Endothelial cell of umbilical vein (primary cell): ENCODE data around the gene ENKUR. TPM values are rescaled to one million over a fixed set of nuclear protein-coding genes. Genes with fewer than 3 reads are reported as not detected.

Source experiments
- BruUV-seq: library from RNA; stranded (reverse); fragments of 400-500 nt; replicated peaks from 2 replicates; lab custom pipeline; 2021; lab: Mats Ljungman, UMichigan
- CTCF ChIA-PET: fragments of 300-600, 350-600 bp; sonication (Branson Sonifier 250); formaldehyde crosslinking; loops from one replicate; lab custom pipeline; 2021; ENCODE audit warnings: antibody characterized with exemption, inconsistent platforms; lab: Charles Lee
- POLR2A ChIA-PET: fragments of 300-600, 350-600 bp; sonication (Branson Sonifier 250); formaldehyde crosslinking; loops from one replicate; lab custom pipeline; 2021; ENCODE audit warnings: antibody characterized with exemption, inconsistent platforms; lab: Charles Lee
- DNase-seq: peaks from one replicate; pipeline ENCODE4 v3.0.0-alpha.2; 2011; ENCODE audit warnings: low read depth, low spot score
- FAIRE-seq: peaks from 2 replicates; lab custom pipeline; 2011; peaks lifted over from hg19 to GRCh38; lab: Jason Lieb, UNC
- H2AFZ ChIP-seq: 2 replicates; pipeline ENCODE4 v1.6.0; 2012; ENCODE audit warnings: low read depth, low read length, control low read depth, inconsistent platforms
- H3K27ac ChIP-seq: 2 replicates; pipeline ENCODE4 v1.5.1; 2011; ENCODE audit warnings: low read depth, mild to moderate bottlenecking, control low read depth, low read length, moderate library complexity; ENCODE audit not compliant: insufficient read depth
- H3K27me3 ChIP-seq, 2 experiments: 2 replicates each; pipeline versions ENCODE4 v1.6.0 to v1.6.1; 2011; ENCODE audit warnings: low read length in 2 of 2, mixed read lengths in 1 of 2; ENCODE audit not compliant: control insufficient read depth in 2 of 2, insufficient read depth in 2 of 2
- H3K36me3 ChIP-seq, 2 experiments: 2 replicates in 1 of 2; 3 replicates in 1 of 2; pipeline ENCODE4 v1.5.1; 2011; ENCODE audit warnings: low read length in 2 of 2, mild to moderate bottlenecking in 1 of 2, moderate library complexity in 1 of 2; ENCODE audit not compliant: control insufficient read depth in 2 of 2, insufficient read depth in 2 of 2; ENCODE audit errors: extremely low read depth in 1 of 2
- H3K4me1 ChIP-seq: 3 replicates; pipeline ENCODE4 v1.5.1; 2011; ENCODE audit warnings: mild to moderate bottlenecking, low read length; ENCODE audit not compliant: control insufficient read depth, insufficient read depth; ENCODE audit errors: extremely low read depth
- H3K4me2 ChIP-seq: 2 replicates; pipeline ENCODE4 v1.6.1; 2011; ENCODE audit warnings: low read length, control low read depth, mixed read lengths; ENCODE audit not compliant: insufficient read depth
- H3K4me3 ChIP-seq, 3 experiments: fragments of 200-600 bp in 1 of 3; sonication (generic), shearing (Covaris generic) in 1 of 3; replicated peaks in 1 of 3; 2 replicates each; pipeline ENCODE4 v1.5.1; 2011 to 2016; ENCODE audit warnings: control low read depth in 3 of 3, low read length in 3 of 3, mild to moderate bottlenecking in 2 of 3, inconsistent platforms in 1 of 3, low read depth in 1 of 3, moderate library complexity in 1 of 3; ENCODE audit not compliant: insufficient read depth in 1 of 3
- H3K79me2 ChIP-seq: 2 replicates; pipeline ENCODE4 v1.6.0; 2012; ENCODE audit warnings: low read length, inconsistent platforms; ENCODE audit not compliant: control insufficient read depth, insufficient read depth
- H3K9ac ChIP-seq: replicated peaks from 2 replicates; pipeline ENCODE3; 2011; ENCODE audit warnings: low read length, control low read depth; ENCODE audit not compliant: insufficient read depth; ENCODE audit errors: extremely low read depth
- H3K9me1 ChIP-seq: replicated peaks from 3 replicates; pipeline ENCODE4 v1.6.0; 2011; ENCODE audit warnings: mild to moderate bottlenecking, low read length; ENCODE audit not compliant: control insufficient read depth, insufficient read depth; ENCODE audit errors: extremely low read depth
- H3K9me3 ChIP-seq: replicated peaks from 2 replicates; pipeline ENCODE4 v1.5.1; 2012; ENCODE audit warnings: low read length, inconsistent platforms; ENCODE audit not compliant: control insufficient read depth, insufficient read depth
- H4K20me1 ChIP-seq: replicated peaks from 2 replicates; pipeline ENCODE3; 2011; ENCODE audit warnings: mild to moderate bottlenecking, low read length; ENCODE audit not compliant: control insufficient read depth, insufficient read depth; ENCODE audit errors: extremely low read depth
- EZH2 ChIP-seq: IDR thresholded peaks from 2 replicates; pipeline ENCODE4 v1.6.1; 2012; ENCODE audit warnings: borderline replicate concordance, low read depth, mild to moderate bottlenecking, moderate library complexity, low read length, inconsistent platforms; ENCODE audit not compliant: severe bottlenecking
- FOS ChIP-seq: IDR thresholded peaks from 2 replicates; pipeline ENCODE4 v1.6.1; 2011; ENCODE audit warnings: mild to moderate bottlenecking, low read length, moderate library complexity, borderline replicate concordance; ENCODE audit not compliant: insufficient read depth
- GATA2 ChIP-seq: IDR thresholded peaks from 2 replicates; pipeline ENCODE4 v1.7.0; 2011; ENCODE audit warnings: low read depth, mild to moderate bottlenecking, moderate library complexity, mixed read lengths, low read length; ENCODE audit not compliant: insufficient read length, insufficient read depth
- JUN ChIP-seq: IDR thresholded peaks from 2 replicates; pipeline ENCODE4 v1.6.1; 2011; ENCODE audit warnings: borderline replicate concordance, low read depth; ENCODE audit not compliant: insufficient read length, insufficient read depth
- MAX ChIP-seq: IDR thresholded peaks from 2 replicates; pipeline ENCODE4 v1.6.1; 2011; ENCODE audit not compliant: insufficient read depth, insufficient read length
- MYC ChIP-seq: IDR thresholded peaks from one replicate; pipeline ENCODE4 v1.6.1; 2011; ENCODE audit warnings: mild to moderate bottlenecking, low read depth, low read length
- POLR2A ChIP-seq: IDR thresholded peaks from 2 replicates; pipeline ENCODE4 v1.6.1; 2012; ENCODE audit warnings: low read depth, mild to moderate bottlenecking, control low read depth, low read length
- POLR2AphosphoS5 ChIP-seq: IDR thresholded peaks from 2 replicates; pipeline ENCODE4 v1.6.1; 2012; ENCODE audit warnings: low read depth, mild to moderate bottlenecking, control low read depth, low read length, moderate library complexity; ENCODE audit not compliant: insufficient read depth
- dilution Hi-C: fragments of 300-500 bp; cut with MboI; formaldehyde crosslinking; loops from one replicate; pipeline ENCODE4 v1.15.0; 2019; ENCODE audit warnings: low sequenced_read_pairs; ENCODE audit not compliant: extremely low pct_ligation_motif_present
- intact Hi-C: fragments of 100-400 bp; cut with micrococcal nuclease; formaldehyde crosslinking; loops from one replicate; pipeline ENCODE4 v1.10.0; 2022
- polyA plus RNA-seq, 4 experiments: library from polyadenylated mRNA; depleted of rRNA in 3 of 4; stranded (reverse) in 3 of 4; unstranded in 1 of 4; fragments of >200 nt; gene quantifications; 2 replicates each; pipeline versions ENCODE4 v1.2.1 to v1.2.3, GENCODE V29; 2011 to 2012; ENCODE audit warnings: missing spikeins in 1 of 4
- total RNA-seq: library from RNA; stranded (reverse); gene quantifications from 2 replicates; pipeline ENCODE4 v1.2.3, GENCODE V29; 2021
- TF ChIP-seq, protein P1 (sequence below), 2 donors: IDR thresholded peaks; 1 replicate in 1 of 2; 2 replicates in 1 of 2; pipeline ENCODE4 v1.5.1; 2011; ENCODE audit warnings: low read length in 2 of 2, mild to moderate bottlenecking in 2 of 2, moderate library complexity in 2 of 2, control low read depth in 1 of 2, inconsistent platforms in 1 of 2, low read depth in 1 of 2; ENCODE audit not compliant: insufficient read depth in 1 of 2; ENCODE audit errors: extremely low read depth in 1 of 2

The ENKUR gene
- total and polyA plus RNA-seq, 2 donors (not counting 3 experiments of a cell fraction or from before 2014, with no cell fraction given) = 0.07 to 0.35 TPM

GRCh38 chr10:24974976-24975375 lies 41.0 kb downstream of the ENKUR start:
- TF ChIP-seq JUN (no peak), MYC (no peak)
- ChIA-PET POLR2A (no interaction called here), CTCF (no interaction called here)
- Histone ChIP-seq H3K36me3 (no peaks in the 10 kb centered on the region), H2AFZ (no peak overlapping the region), H3K4me1 (no peaks in the 10 kb centered on the region), H3K9me3 (no peaks in the 10 kb centered on the region), H3K9ac (no peak overlapping the region), H3K9me1 (no peaks in the 10 kb centered on the region), H4K20me1 (no peaks in the 10 kb centered on the region), H3K79me2 (no peaks in the 10 kb centered on the region), H3K4me2 (no peak overlapping the region), H3K4me3 (no peak overlapping the region), H3K27ac (no peak overlapping the region), H3K27me3 (peaks cover 0 to 3% of the 10 kb centered on the region in 2 experiments)
- dilution Hi-C loops = no loop called here
- BruUV-seq = no TSS peak
- intact Hi-C loops = no loop called here
- FAIRE-seq = no peak
- no peak for DNase-seq

DNA sequence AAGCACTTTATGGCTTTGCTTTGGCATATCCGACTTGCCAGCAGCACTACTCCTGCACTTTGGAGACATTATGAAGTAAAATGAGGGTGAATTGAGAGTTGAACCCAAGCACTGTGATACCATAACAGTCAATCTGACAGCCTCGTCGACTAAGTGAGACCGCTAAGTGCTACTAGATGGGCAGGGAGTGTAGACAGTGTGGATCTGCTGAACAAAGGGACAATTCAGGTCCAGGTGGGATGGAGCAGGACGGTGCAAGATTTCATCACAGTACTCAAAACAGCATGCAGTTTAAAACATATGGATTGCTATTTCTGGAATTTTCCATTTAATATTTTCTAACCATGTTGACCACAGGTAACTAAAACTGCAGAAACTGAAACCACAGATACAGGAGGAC lies 42.8 kb downstream of the ENKUR start:
- no TSS peak for BruUV-seq
- H3K9ac ChIP-seq = no peak overlapping the region
- no peaks in the 10 kb centered on the region for H3K79me2 ChIP-seq
- FAIRE-seq (no peak), DNase-seq (no peak)
- H3K36me3 ChIP-seq = no peaks in the 10 kb centered on the region
- H3K27ac ChIP-seq = no peak overlapping the region
- no peak overlapping the region for H2AFZ ChIP-seq
- H3K4me1 ChIP-seq = no peaks in the 10 kb centered on the region
- H3K9me1 ChIP-seq = no peaks in the 10 kb centered on the region
- H3K4me2 ChIP-seq = no peak overlapping the region
- dilution Hi-C loops = no loop called here
- TF ChIP-seq JUN = no peak
- TF ChIP-seq FOS = no peak
- no peak for TF ChIP-seq MYC
- TF ChIP-seq, protein P1, sequence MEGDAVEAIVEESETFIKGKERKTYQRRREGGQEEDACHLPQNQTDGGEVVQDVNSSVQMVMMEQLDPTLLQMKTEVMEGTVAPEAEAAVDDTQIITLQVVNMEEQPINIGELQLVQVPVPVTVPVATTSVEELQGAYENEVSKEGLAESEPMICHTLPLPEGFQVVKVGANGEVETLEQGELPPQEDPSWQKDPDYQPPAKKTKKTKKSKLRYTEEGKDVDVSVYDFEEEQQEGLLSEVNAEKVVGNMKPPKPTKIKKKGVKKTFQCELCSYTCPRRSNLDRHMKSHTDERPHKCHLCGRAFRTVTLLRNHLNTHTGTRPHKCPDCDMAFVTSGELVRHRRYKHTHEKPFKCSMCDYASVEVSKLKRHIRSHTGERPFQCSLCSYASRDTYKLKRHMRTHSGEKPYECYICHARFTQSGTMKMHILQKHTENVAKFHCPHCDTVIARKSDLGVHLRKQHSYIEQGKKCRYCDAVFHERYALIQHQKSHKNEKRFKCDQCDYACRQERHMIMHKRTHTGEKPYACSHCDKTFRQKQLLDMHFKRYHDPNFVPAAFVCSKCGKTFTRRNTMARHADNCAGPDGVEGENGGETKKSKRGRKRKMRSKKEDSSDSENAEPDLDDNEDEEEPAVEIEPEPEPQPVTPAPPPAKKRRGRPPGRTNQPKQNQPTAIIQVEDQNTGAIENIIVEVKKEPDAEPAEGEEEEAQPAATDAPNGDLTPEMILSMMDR (IDR thresholded peaks at IDR 0.05; ENCODE audit: extremely low read depth in 1 of 2, insufficient read depth in 1 of 2, low read depth in 1 of 2, low read length in 2 of 2) = no peak
- TF ChIP-seq MAX = no peak
- TF ChIP-seq GATA2 = no peak
- no peak for TF ChIP-seq POLR2A
- no peak for TF ChIP-seq EZH2
- TF ChIP-seq POLR2AphosphoS5 = no peak
- H3K4me3 ChIP-seq = no peak overlapping the region
- intact Hi-C loops = no loop called here
- POLR2A ChIA-PET = no interaction called here
- CTCF ChIA-PET = no interaction called here
- H4K20me1 ChIP-seq = no peaks in the 10 kb centered on the region
- no peaks in the 10 kb centered on the region for H3K9me3 ChIP-seq
- H3K27me3 ChIP-seq = no peaks in the 10 kb centered on the region
